Parathyroid adenoma (tissue), 2 donors: ENCODE measurements around the gene PRKN.

Experiments
- H2AFZ ChIP-seq: fragments of 300-600 bp; sonication (generic); one replicate; pipeline ENCODE4 v1.7.0; 2017; ENCODE audit warnings: antibody characterized with exemption, mild to moderate bottlenecking
- H3K27ac ChIP-seq: fragments of 300-600 bp; sonication (generic); one replicate; pipeline ENCODE4 v1.7.0; 2017
- H3K27me3 ChIP-seq: fragments of 300-600 bp; sonication (generic); one replicate; pipeline ENCODE4 v1.7.0; 2017; ENCODE audit warnings: low read length; ENCODE audit not compliant: control insufficient read depth, insufficient read depth
- H3K36me3 ChIP-seq: fragments of 300-600 bp; sonication (generic); one replicate; pipeline ENCODE4 v1.7.0; 2017; ENCODE audit warnings: low read length; ENCODE audit not compliant: control insufficient read depth, insufficient read depth
- H3K4me1 ChIP-seq: fragments of 300-600 bp; sonication (generic); one replicate; pipeline ENCODE4 v1.7.0; 2017; ENCODE audit warnings: control low read depth
- H3K4me2 ChIP-seq: fragments of 300-600 bp; sonication (generic); one replicate; pipeline ENCODE4 v1.7.0; 2017; ENCODE audit warnings: low read length
- H3K4me3 ChIP-seq: fragments of 300-600 bp; sonication (generic); one replicate; pipeline ENCODE4 v1.7.0; 2017; ENCODE audit warnings: low read depth, low read length
- H3K79me2 ChIP-seq: fragments of 300-600 bp; sonication (generic); one replicate; pipeline ENCODE4 v1.7.0; 2017; ENCODE audit warnings: control low read depth
- H3K9ac ChIP-seq: fragments of 300-600 bp; sonication (generic); one replicate; pipeline ENCODE4 v1.7.0; 2017; ENCODE audit warnings: mild to moderate bottlenecking
- H3K9me3 ChIP-seq: fragments of 300-600 bp; sonication (generic); one replicate; pipeline ENCODE4 v1.7.0; 2017; ENCODE audit warnings: low read length; ENCODE audit not compliant: control insufficient read depth
- TF ChIP-seq, protein P1 (sequence below): fragments of 300-600 bp; sonication (generic); IDR thresholded peaks from one replicate; pipeline ENCODE4 v1.7.0; 2017; ENCODE audit warnings: antibody characterized with exemption, mild to moderate bottlenecking
- donor health status: primary hyperparathyroidism.

Gene PRKN

DNA sequence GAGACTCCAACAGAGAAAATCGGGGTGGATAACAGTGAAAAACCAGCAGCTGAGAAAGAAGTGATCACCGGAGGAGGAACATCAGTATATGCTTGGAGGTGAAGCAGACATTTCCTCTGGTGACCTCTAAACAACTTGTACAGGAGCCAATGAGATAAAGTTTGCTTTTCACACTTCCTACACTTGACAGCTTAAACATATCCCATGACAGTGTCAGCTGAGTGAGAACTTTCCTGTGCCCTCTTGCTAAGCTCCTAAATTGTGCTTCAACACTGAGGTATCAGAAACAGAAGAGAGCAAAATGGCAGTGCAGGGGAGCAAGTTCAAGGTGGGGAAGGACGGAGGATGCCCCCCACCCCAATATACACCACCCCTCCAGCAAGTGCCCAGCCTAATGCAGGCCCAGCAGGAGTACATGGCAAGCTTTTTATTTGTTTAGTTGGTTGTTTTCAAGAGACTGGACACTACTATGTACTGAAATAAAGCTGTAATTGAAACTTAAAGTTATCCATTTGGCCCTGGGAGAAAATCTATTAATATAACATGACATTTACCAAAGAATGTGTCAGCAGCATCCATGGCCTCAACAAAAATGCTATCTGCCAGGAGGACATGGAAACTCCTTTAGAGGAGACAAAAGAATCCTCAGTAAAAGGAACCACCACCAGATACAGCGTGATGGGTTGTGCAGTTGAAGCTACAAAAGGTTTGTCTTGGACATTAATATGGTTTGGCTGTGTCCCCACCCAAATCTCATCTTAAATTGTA, 540.2 kb downstream of the PRKN start:
- Histone ChIP-seq H2AFZ (no peak overlapping the region), H3K36me3 (no peaks in the 10 kb centered on the region), H3K27ac (no peak overlapping the region), H3K4me1 (no peaks in the 10 kb centered on the region), H3K27me3 (no peaks in the 10 kb centered on the region), H3K4me2 (no peak overlapping the region), H3K9ac (no peak overlapping the region), H3K79me2 (no peaks in the 10 kb centered on the region), H3K9me3 (no peaks in the 10 kb centered on the region), H3K4me3 (no peak overlapping the region)
- TF ChIP-seq, protein P1, sequence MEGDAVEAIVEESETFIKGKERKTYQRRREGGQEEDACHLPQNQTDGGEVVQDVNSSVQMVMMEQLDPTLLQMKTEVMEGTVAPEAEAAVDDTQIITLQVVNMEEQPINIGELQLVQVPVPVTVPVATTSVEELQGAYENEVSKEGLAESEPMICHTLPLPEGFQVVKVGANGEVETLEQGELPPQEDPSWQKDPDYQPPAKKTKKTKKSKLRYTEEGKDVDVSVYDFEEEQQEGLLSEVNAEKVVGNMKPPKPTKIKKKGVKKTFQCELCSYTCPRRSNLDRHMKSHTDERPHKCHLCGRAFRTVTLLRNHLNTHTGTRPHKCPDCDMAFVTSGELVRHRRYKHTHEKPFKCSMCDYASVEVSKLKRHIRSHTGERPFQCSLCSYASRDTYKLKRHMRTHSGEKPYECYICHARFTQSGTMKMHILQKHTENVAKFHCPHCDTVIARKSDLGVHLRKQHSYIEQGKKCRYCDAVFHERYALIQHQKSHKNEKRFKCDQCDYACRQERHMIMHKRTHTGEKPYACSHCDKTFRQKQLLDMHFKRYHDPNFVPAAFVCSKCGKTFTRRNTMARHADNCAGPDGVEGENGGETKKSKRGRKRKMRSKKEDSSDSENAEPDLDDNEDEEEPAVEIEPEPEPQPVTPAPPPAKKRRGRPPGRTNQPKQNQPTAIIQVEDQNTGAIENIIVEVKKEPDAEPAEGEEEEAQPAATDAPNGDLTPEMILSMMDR: no peak

DNA sequence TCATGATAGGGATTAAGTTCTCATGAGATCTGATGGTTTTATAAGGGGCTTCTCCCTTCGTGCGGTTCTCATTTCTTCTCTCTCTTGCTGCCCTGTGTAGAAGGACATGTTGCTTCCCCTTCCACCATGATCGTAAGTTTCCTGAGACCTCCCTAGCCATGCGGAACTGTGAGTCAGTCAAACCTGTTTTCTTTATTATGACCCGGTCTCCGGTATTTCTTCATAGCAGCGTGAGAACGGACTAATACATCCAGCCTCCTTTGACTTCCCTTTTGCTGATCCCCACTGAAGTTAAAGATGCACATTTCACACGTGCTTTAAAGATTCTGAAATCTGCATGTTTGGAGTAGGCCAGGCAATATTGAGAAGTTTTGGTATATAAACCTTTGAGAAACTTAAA, 543.1 kb downstream of the PRKN start:
- Histone ChIP-seq H3K9me3 (no peaks in the 10 kb centered on the region), H3K79me2 (no peaks in the 10 kb centered on the region), H3K27me3 (no peaks in the 10 kb centered on the region), H3K27ac (no peak overlapping the region), H3K4me3 (no peak overlapping the region), H3K9ac (no peak overlapping the region), H3K4me2 (no peak overlapping the region), H2AFZ (no peak overlapping the region), H3K36me3 (no peaks in the 10 kb centered on the region), H3K4me1 (no peaks in the 10 kb centered on the region)
- TF ChIP-seq, protein P1: no peak

DNA sequence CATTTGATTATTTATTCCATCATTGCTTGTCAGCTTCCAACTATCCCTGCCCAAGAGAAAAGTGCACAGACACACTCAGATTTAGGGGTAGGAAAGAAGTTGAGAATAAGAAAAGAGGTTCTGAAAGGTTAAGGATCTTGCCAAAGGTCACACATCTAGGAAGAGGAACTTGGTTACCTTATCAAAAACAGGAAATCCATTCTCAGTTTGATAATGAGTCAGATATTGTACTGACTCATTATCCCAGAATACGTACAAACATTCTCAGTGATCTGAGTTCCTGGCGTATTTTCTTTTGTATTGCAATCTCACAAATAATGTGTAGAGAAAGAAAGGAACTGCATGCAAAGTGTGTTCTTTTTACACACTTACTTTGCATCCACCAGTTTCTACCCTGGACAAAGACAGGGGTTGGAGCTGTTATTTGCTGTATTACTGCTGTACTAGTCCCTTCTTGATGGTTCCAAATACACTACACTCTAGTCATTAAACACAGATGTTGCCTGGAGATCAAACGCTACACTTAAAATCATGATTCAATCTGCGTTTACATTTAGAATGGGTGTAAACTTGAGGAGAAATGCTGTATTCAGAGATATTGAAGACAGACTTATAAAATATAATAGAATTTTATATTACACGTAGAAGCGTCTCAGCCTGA, 545.7 kb downstream of the PRKN start:
- Histone ChIP-seq H3K4me3 (no peak overlapping the region), H3K9me3 (no peaks in the 10 kb centered on the region), H3K4me2 (no peak overlapping the region), H3K4me1 (no peaks in the 10 kb centered on the region), H3K79me2 (no peaks in the 10 kb centered on the region), H2AFZ (no peak overlapping the region), H3K27me3 (no peaks in the 10 kb centered on the region), H3K27ac (no peak overlapping the region), H3K9ac (no peak overlapping the region), H3K36me3 (no peaks in the 10 kb centered on the region)
- TF ChIP-seq, protein P1: no peak

DNA sequence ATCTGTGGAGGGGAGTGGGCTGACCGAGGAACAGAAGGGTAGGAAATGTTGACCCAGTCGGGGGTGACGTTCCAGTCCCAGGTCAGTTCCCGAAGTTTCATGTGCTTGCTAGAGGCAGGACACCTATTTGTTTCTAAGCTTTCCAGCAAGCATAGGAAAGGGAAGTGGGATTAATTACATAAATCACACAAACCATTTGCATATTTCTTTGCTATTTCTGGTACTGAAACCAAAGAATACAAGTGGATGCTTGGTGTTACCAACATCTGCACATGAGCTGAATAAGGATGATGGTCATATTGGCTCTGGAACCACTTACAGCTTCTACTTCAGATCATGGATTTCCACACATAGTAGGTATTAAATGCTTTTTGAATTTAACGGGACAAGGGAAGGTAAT, 546.5 kb downstream of the PRKN start:
- H3K79me2 ChIP-seq: no peaks in the 10 kb centered on the region
- no peak overlapping the region for H2AFZ ChIP-seq
- no peaks in the 10 kb centered on the region for H3K36me3 ChIP-seq
- no peaks in the 10 kb centered on the region for H3K9me3 ChIP-seq
- no peaks in the 10 kb centered on the region for H3K27me3 ChIP-seq
- H3K4me3 ChIP-seq: no peak overlapping the region
- no peaks in the 10 kb centered on the region for H3K4me1 ChIP-seq
- H3K9ac ChIP-seq: no peak overlapping the region
- H3K4me2 ChIP-seq: no peak overlapping the region
- TF ChIP-seq, protein P1: no peak
- H3K27ac ChIP-seq: no peak overlapping the region
